Small intestine (tissue), 4 donors: ENCODE data around the gene VPS33A. TPM values are rescaled to one million over a fixed set of nuclear protein-coding genes. Genes with fewer than 3 reads are reported as not detected.

Experiments used
- polyA plus RNA-seq, 4 donors: library from polyadenylated mRNA; stranded (reverse) in 3 of 4; unstranded in 1 of 4; fragments of 200-250 nt in 3 of 4; fragments of 120-200 nt in 1 of 4; gene quantifications; one replicate each; pipeline versions ENCODE4 v1.2.1 to v1.2.3, GENCODE V29; 2013
- donor health status: healthy with polysubstance abuse.
- donor health status: Bipolar disorder and iron deficiency.
- donor health status: healthy.

Gene VPS33A
- polyA plus RNA-seq, 4 donors: 9.4 to 19.6 (median 16.6) TPM

Other genes with a start within 250 kb of the VPS33A start
- gene BCL7A, start 244.6 kb downstream of the VPS33A start, polyA plus RNA-seq: 10 to 100 TPM in 1 of 4 donors, 1 to 10 TPM in 2, under 1 TPM in 1; 0.22 to 10.4 (median 3.4) TPM
- 10 to 100 TPM in 2 of 4 donors, 1 to 10 TPM in 2; 8.5 to 55.0 (median 30.5) TPM for gene MLXIP, start 187.7 kb downstream of the VPS33A start, polyA plus RNA-seq
- not detected for gene IL31, start 92.3 kb downstream of the VPS33A start, polyA plus RNA-seq
- gene LRRC43, start 83.4 kb downstream of the VPS33A start, polyA plus RNA-seq: 1 to 10 TPM in 1 of 4 donors, under 1 TPM in 1, not detected in 2; 0.27 to 1.1 TPM
- under 1 TPM; 0.27 to 0.99 (median 0.57) TPM for gene B3GNT4, start 62.8 kb downstream of the VPS33A start, polyA plus RNA-seq
- gene DIABLO, start 40.4 kb downstream of the VPS33A start, polyA plus RNA-seq: 10 to 100 TPM; 54.0 to 68.4 (median 57.8) TPM
- 10 to 100 TPM; 16.1 to 34.9 (median 19.7) TPM for gene CLIP1, start 156.2 kb upstream of the VPS33A start, polyA plus RNA-seq
- gene ZCCHC8, start 234.4 kb upstream of the VPS33A start, polyA plus RNA-seq: 10 to 100 TPM; 14.6 to 30.9 (median 21.0) TPM